ENCODE measurements around the gene ATP9B. TPM values are rescaled to one million over a fixed set of nuclear protein-coding genes. Genes with fewer than 3 reads are reported as not detected.

ATP9B gene
- total RNA-seq, 1 experiment from 2014 or later, result 17.8 TPM

DNA sequence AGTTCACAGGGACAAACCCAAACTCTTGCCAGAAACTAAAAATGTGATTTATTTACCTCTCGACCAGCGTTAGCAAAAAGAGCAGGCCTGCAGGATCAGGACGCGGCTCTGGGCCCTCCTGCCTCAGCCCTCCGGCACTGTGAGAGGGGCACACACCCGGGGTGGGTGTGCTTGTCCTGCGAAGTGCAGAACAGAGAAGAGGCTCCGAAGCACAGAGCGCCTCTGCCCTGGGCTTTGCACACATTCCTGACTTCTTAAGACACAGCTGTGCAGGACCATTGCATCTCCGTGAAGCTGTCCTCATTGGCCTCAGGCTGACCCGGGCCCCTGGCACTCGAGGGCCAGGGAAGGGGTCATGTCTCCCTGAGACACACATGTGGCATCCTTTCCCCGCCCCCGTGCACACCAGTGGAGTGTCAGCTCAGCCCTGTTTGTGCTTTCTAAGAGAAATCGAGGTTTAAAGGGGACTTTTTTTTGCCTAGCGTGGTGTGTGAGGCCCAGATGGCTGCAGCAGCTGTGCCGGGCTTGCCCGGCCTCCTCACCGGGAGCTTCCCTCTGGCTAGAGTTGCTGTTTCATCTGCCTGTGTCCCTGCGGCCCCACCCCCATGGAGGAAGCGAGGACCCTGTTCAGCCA is 316.6 kb downstream of the ATP9B start:
- Histone ChIP-seq H3K9me2 (ENCODE audit: insufficient read depth) (no peaks in the 10 kb centered on the region), H3K4me3 (replicated peaks in 1 of 2; ENCODE audit: low read depth in 1 of 2, low read length in 2 of 2) (no peak overlapping the region), H3K36me3 (ENCODE audit: control insufficient read depth in 1 of 2, insufficient read depth in 2 of 2, low read length in 2 of 2) (no peaks in the 10 kb centered on the region), H3K4me1 (ENCODE audit: control insufficient read depth in 1 of 2, insufficient read depth in 2 of 2, low read length in 2 of 2) (no peaks in the 10 kb centered on the region), H3K27me3 (ENCODE audit: insufficient read depth, low read length) (no peaks in the 10 kb centered on the region), H3K9me3 (ENCODE audit: control insufficient read depth in 1 of 2, insufficient read depth in 1 of 2, low read depth in 1 of 2, low read length in 2 of 2) (no peaks in the 10 kb centered on the region), H3K79me2 (ENCODE audit: insufficient read depth, low read length) (no peaks in the 10 kb centered on the region), H3K9ac (ENCODE audit: low read length) (no peak overlapping the region), H4K20me1 (ENCODE audit: insufficient read depth) (no peaks in the 10 kb centered on the region), H3K27ac (ENCODE audit: low read depth, low read length) (no peak overlapping the region), H2AFZ (ENCODE audit: low read depth, low read length, poor library complexity, severe bottlenecking) (no peak overlapping the region), H3K4me2 (ENCODE audit: low read length) (no peak overlapping the region)
- CTCF ChIA-PET, result no interaction called here
- TF ChIP-seq ELF1 (IDR thresholded peaks at IDR 0.05; ENCODE audit: borderline replicate concordance, low read depth), result no peak
- TF ChIP-seq YY1 (IDR thresholded peaks at IDR 0.05; ENCODE audit: extremely low read depth, insufficient replicate concordance, low read depth, low read length), result no peak
- no peak for TF ChIP-seq EZH2 (IDR thresholded peaks at IDR 0.05)
- TF ChIP-seq CEBPB (IDR thresholded peaks at IDR 0.05; ENCODE audit: low read depth), result no peak
- TF ChIP-seq, protein P1, sequence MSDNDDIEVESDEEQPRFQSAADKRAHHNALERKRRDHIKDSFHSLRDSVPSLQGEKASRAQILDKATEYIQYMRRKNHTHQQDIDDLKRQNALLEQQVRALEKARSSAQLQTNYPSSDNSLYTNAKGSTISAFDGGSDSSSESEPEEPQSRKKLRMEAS (IDR thresholded peaks at IDR 0.05), result no peak
- TF ChIP-seq, protein P2, sequence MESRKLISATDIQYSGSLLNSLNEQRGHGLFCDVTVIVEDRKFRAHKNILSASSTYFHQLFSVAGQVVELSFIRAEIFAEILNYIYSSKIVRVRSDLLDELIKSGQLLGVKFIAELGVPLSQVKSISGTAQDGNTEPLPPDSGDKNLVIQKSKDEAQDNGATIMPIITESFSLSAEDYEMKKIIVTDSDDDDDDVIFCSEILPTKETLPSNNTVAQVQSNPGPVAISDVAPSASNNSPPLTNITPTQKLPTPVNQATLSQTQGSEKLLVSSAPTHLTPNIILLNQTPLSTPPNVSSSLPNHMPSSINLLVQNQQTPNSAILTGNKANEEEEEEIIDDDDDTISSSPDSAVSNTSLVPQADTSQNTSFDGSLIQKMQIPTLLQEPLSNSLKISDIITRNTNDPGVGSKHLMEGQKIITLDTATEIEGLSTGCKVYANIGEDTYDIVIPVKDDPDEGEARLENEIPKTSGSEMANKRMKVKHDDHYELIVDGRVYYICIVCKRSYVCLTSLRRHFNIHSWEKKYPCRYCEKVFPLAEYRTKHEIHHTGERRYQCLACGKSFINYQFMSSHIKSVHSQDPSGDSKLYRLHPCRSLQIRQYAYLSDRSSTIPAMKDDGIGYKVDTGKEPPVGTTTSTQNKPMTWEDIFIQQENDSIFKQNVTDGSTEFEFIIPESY (IDR thresholded peaks at IDR 0.05; ENCODE audit: extremely low read depth, insufficient replicate concordance, low read length), result no peak
- no peak for TF ChIP-seq SP1 (IDR thresholded peaks at IDR 0.05; ENCODE audit: low read depth)
- no peak for TF ChIP-seq SIN3A (IDR thresholded peaks at IDR 0.05; ENCODE audit: low read depth)
- TF ChIP-seq FOSL1 (IDR thresholded peaks at IDR 0.05; ENCODE audit: low read depth), result no peak
- no peak for TF ChIP-seq ZNF274 (IDR thresholded peaks at IDR 0.05; ENCODE audit: low read depth, low read length)
- no peak for TF ChIP-seq RAD21 (IDR thresholded peaks at IDR 0.05; ENCODE audit: low read depth)
- no peak for TF ChIP-seq EGR1 (IDR thresholded peaks at IDR 0.05; ENCODE audit: low read depth)
- no peak for TF ChIP-seq POLR2AphosphoS5 (IDR thresholded peaks at IDR 0.05; ENCODE audit: low read depth, low read length)
- TF ChIP-seq EZH2phosphoT487 (IDR thresholded peaks at IDR 0.05; ENCODE audit: borderline replicate concordance), result no peak
- RAD21 ChIA-PET (ENCODE audit: low non-redundant PET in 1 of 2, low total read pairs in 2 of 2, uncharacterized antibody in 2 of 2, unreplicated experiment in 2 of 2), result no interaction called here
- intact Hi-C loops (cut with micrococcal nuclease), result no loop called here
- POLR2A ChIA-PET, result no interaction called here
- DNase-seq (ENCODE audit: low read depth, low spot score), result no peak
- no peak for ATAC-seq
- no TSS peak for BruUV-seq (replicated peaks)

Measured in HCT116 (cell line).